H9 (cell line): ENCODE measurements around the gene MYOD1. TPM values are rescaled to one million over a fixed set of nuclear protein-coding genes. Genes with fewer than 3 reads are reported as not detected.

Experiments used
- DNase-seq: peaks from one replicate; pipeline ENCODE4 v3.0.0-alpha.2; 2017
- H2AFZ ChIP-seq: one replicate; pipeline ENCODE4 v1.6.1; 2013; ENCODE audit warnings: mild to moderate bottlenecking, low read length, control low read depth, moderate library complexity
- H2AK5ac ChIP-seq: 2 replicates; pipeline ENCODE4 v1.6.1; 2013; ENCODE audit warnings: low read length, control low read depth, mixed read lengths; ENCODE audit not compliant: insufficient read length
- H2BK120ac ChIP-seq: one replicate; pipeline ENCODE4 v1.6.1; 2013; ENCODE audit warnings: low read depth, mild to moderate bottlenecking, low read length, control low read depth, inconsistent platforms; ENCODE audit not compliant: poor library complexity, severe bottlenecking
- H2BK12ac ChIP-seq: 2 replicates; pipeline ENCODE4 v1.6.1; 2013; ENCODE audit warnings: low read length, control low read depth, mixed read lengths, low read depth; ENCODE audit not compliant: insufficient read length
- H2BK15ac ChIP-seq: 2 replicates; pipeline ENCODE4 v1.6.1; 2013; ENCODE audit warnings: low read depth, low read length, control low read depth
- H2BK20ac ChIP-seq: one replicate; pipeline ENCODE4 v1.6.1; 2013; ENCODE audit warnings: low read depth, mild to moderate bottlenecking, low read length, control low read depth, inconsistent platforms; ENCODE audit not compliant: poor library complexity, severe bottlenecking
- H2BK5ac ChIP-seq: 2 replicates; pipeline ENCODE4 v1.6.1; 2013; ENCODE audit warnings: low read length, control low read depth, mixed read lengths; ENCODE audit not compliant: insufficient read length
- H3K14ac ChIP-seq: 2 replicates; pipeline ENCODE4 v1.6.1; 2013; ENCODE audit warnings: low read length, control low read depth; ENCODE audit not compliant: insufficient read depth
- H3K18ac ChIP-seq: 2 replicates; pipeline ENCODE4 v1.6.1; 2013; ENCODE audit warnings: low read depth, mild to moderate bottlenecking, mixed read lengths, low read length, control low read depth; ENCODE audit not compliant: insufficient read length
- H3K23ac ChIP-seq: 2 replicates; pipeline ENCODE4 v1.6.1; 2013; ENCODE audit warnings: low read length, control low read depth, mixed read lengths, low read depth; ENCODE audit not compliant: insufficient read length
- H3K23me2 ChIP-seq: 2 replicates; pipeline ENCODE4 v1.6.1; 2013; ENCODE audit warnings: low read depth, mild to moderate bottlenecking, mixed read lengths, low read length, control low read depth; ENCODE audit not compliant: insufficient read length, poor library complexity, severe bottlenecking
- H3K27ac ChIP-seq: 2 replicates; pipeline ENCODE4 v1.5.1; 2013; ENCODE audit warnings: low read length, control low read depth, mixed read lengths, low read depth; ENCODE audit not compliant: insufficient read length
- H3K27me3 ChIP-seq: 2 replicates; pipeline ENCODE4 v1.6.1; 2013; ENCODE audit warnings: low read length, control low read depth, inconsistent platforms; ENCODE audit not compliant: insufficient read depth
- H3K4ac ChIP-seq: 2 replicates; pipeline ENCODE4 v1.6.1; 2013; ENCODE audit warnings: low read depth, mild to moderate bottlenecking, control low read depth, inconsistent platforms, low read length, moderate library complexity
- H3K4me1 ChIP-seq: 2 replicates; pipeline ENCODE4 v1.6.1; 2013; ENCODE audit warnings: low read length, control low read depth, inconsistent platforms; ENCODE audit not compliant: insufficient read depth
- H3K4me2 ChIP-seq: 2 replicates; pipeline ENCODE4 v1.6.1; 2013; ENCODE audit warnings: low read length, control low read depth, mixed read lengths; ENCODE audit not compliant: insufficient read length, insufficient read depth
- H3K56ac ChIP-seq: 2 replicates; pipeline ENCODE4 v1.6.1; 2013; ENCODE audit warnings: low read depth, mild to moderate bottlenecking, mixed read lengths, low read length, control low read depth; ENCODE audit not compliant: insufficient read length
- H3K79me1 ChIP-seq: 2 replicates; pipeline ENCODE4 v1.6.1; 2013; ENCODE audit warnings: low read depth, mild to moderate bottlenecking, moderate library complexity, low read length, control low read depth, inconsistent platforms; ENCODE audit not compliant: insufficient read depth, poor library complexity, severe bottlenecking
- H3K79me2 ChIP-seq: 2 replicates; pipeline ENCODE4 v1.6.1; 2013; ENCODE audit warnings: low read length, control low read depth, inconsistent platforms; ENCODE audit not compliant: insufficient read depth
- H3K9ac ChIP-seq: 2 replicates; pipeline ENCODE4 v1.6.1; 2013; ENCODE audit warnings: low read length, control low read depth, mixed read lengths; ENCODE audit not compliant: insufficient read length; ENCODE audit errors: extremely low read depth
- H3K9me3 ChIP-seq: one replicate; pipeline ENCODE4 v1.6.1; 2013; ENCODE audit warnings: low read depth, low read length, inconsistent platforms; ENCODE audit not compliant: control insufficient read depth
- H3T11ph ChIP-seq: one replicate; pipeline ENCODE4 v1.6.1; 2013; ENCODE audit warnings: mild to moderate bottlenecking, low read length, control low read depth, inconsistent platforms
- H4K20me1 ChIP-seq: one replicate; pipeline ENCODE4 v1.6.1; 2013; ENCODE audit not compliant: control insufficient read depth, insufficient read length, insufficient read depth
- H4K5ac ChIP-seq: 2 replicates; pipeline ENCODE4 v1.6.1; 2013; ENCODE audit warnings: low read depth, mild to moderate bottlenecking, mixed read lengths, low read length, control low read depth; ENCODE audit not compliant: insufficient read length
- H4K8ac ChIP-seq: replicated peaks from 2 replicates; pipeline ENCODE4 v1.6.1; 2013; ENCODE audit warnings: low read length, control low read depth, mixed read lengths, low read depth; ENCODE audit not compliant: insufficient read length
- H4K91ac ChIP-seq: 2 replicates; pipeline ENCODE4 v1.6.1; 2013; ENCODE audit warnings: low read depth, mild to moderate bottlenecking, moderate library complexity, mixed read lengths, low read length, control low read depth; ENCODE audit not compliant: insufficient read length
- H3K27ac Mint-ChIP-seq, 3 experiments: 2 replicates in 2 of 3; 3 replicates in 1 of 3; pipeline ENCODE4 v1.8.0; 2020 to 2021; ENCODE audit warnings: mixed read lengths in 3 of 3, mild to moderate bottlenecking in 1 of 3, moderate library complexity in 1 of 3
- H3K27me3 Mint-ChIP-seq: 2 replicates; pipeline ENCODE4 v1.8.0; 2021; ENCODE audit warnings: low read depth, mild to moderate bottlenecking, moderate library complexity, mixed read lengths
- H3K36me3 Mint-ChIP-seq, 3 experiments: 2 replicates in 2 of 3; 3 replicates in 1 of 3; pipeline ENCODE4 v1.8.0; 2020 to 2021; ENCODE audit warnings: low read depth in 3 of 3, mixed read lengths in 3 of 3; ENCODE audit not compliant: insufficient read depth in 1 of 3
- H3K4me1 Mint-ChIP-seq, 2 experiments: 2 replicates each; pipeline ENCODE4 v1.8.0; 2020; ENCODE audit warnings: mixed read lengths in 2 of 2
- H3K4me3 Mint-ChIP-seq, 2 experiments: 2 replicates in 1 of 2; 3 replicates in 1 of 2; pipeline ENCODE4 v1.8.0; 2020 to 2021; ENCODE audit warnings: mild to moderate bottlenecking in 2 of 2, mixed read lengths in 2 of 2, moderate library complexity in 1 of 2
- H3K9me3 Mint-ChIP-seq, 2 experiments: 2 replicates in 1 of 2; 3 replicates in 1 of 2; pipeline ENCODE4 v1.8.0; 2020; ENCODE audit warnings: mild to moderate bottlenecking in 2 of 2, mixed read lengths in 2 of 2, moderate library complexity in 1 of 2
- CTCF ChIP-seq: fragments of 200-600 bp; sonication (generic); conservative IDR thresholded peaks from 3 replicates; pipeline ENCODE4 v1.8.0; 2021; ENCODE audit warnings: antibody characterized with exemption, mild to moderate bottlenecking
- WGBS: extraction: QIAGEN DNeasy Blood & Tissue Kit; methylation state at CpG from one replicate; pipeline ENCODE4 v1.1.7; 2013; ENCODE audit warnings: missing lambda C conversion rate, low lambda C conversion rate, mixed read lengths; ENCODE audit not compliant: insufficient read length; ENCODE audit errors: extremely low coverage; 5-methylcytosine and 5-hydroxymethylcytosine counted together
- total RNA-seq: library from RNA; stranded (reverse); gene quantifications from 2 replicates; pipeline ENCODE4 v1.2.1, GENCODE V29; 2021

MYOD1 gene
- total RNA-seq, 1 experiment from 2014 or later: not detected

GRCh38 chr11:17763703-17764102 lies 44.3 kb downstream of the MYOD1 start:
- Histone ChIP-seq H3K23ac (no peak overlapping the region), H3K14ac (no peak overlapping the region), H3K27me3 (no peaks in the 10 kb centered on the region), H2AK5ac (no peak overlapping the region), H3K23me2 (no peaks in the 10 kb centered on the region), H3K4ac (no peak overlapping the region), H3K4me1 (no peaks in the 10 kb centered on the region), H3K18ac (no peak overlapping the region), H3K4me2 (no peak overlapping the region), H2BK20ac (no peak overlapping the region), H2BK15ac (no peak overlapping the region), H3K9ac (no peak overlapping the region), H2AFZ (no peak overlapping the region), H3K79me1 (no peaks in the 10 kb centered on the region), H3K79me2 (no peaks in the 10 kb centered on the region), H2BK5ac (no peak overlapping the region), H4K5ac (no peak overlapping the region), H3T11ph (no peak overlapping the region), H3K56ac (no peak overlapping the region), H4K91ac (no peak overlapping the region), H2BK120ac (no peak overlapping the region), H2BK12ac (no peak overlapping the region), H3K9me3 (no peaks in the 10 kb centered on the region), H3K27ac (no peak overlapping the region), H4K8ac (no peak overlapping the region), H4K20me1 (no peaks in the 10 kb centered on the region)
- no peak for TF ChIP-seq CTCF
- Mint-ChIP-seq H3K36me3 (no peaks in the 10 kb centered on the region), H3K27ac (no peak overlapping the region), H3K27me3 (peaks cover 6% of the 10 kb centered on the region), H3K4me1 (peaks cover 2 to 12% of the 10 kb centered on the region in 2 experiments; a peak in 3 of 4 replicates), H3K9me3 (no peaks in the 10 kb centered on the region; a peak in 2 of 5 replicates), H3K4me3 (no peak overlapping the region)
- no peak for DNase-seq
- WGBS: no CpG with 5 or more reads among the region's 3 CpGs
